PC-3 (cell line): ENCODE results near the gene ABCB8.

Source experiments
- CTCF ChIP-seq: fragments of 300-600 bp; sonication (generic); conservative IDR thresholded peaks from 2 replicates; pipeline ENCODE4 v1.5.1; 2017; ENCODE audit warnings: antibody characterized with exemption, low read depth, mild to moderate bottlenecking, low read length
- EZH2 ChIP-seq: fragments of 300-600 bp; sonication (generic); IDR thresholded peaks from one replicate; pipeline ENCODE4 v1.6.1; 2017; ENCODE audit warnings: antibody characterized with exemption, mild to moderate bottlenecking, low read length; ENCODE audit not compliant: unreplicated experiment
- EZH2phosphoT487 ChIP-seq: fragments of 300-600 bp; sonication (generic); IDR thresholded peaks from 2 replicates; pipeline ENCODE4 v1.6.1; 2018; ENCODE audit warnings: mild to moderate bottlenecking, antibody characterized with exemption, low read length, borderline replicate concordance

GRCh38 chr7:151016505-151016904, 11.7 kb upstream of the ABCB8 start:
- TF ChIP-seq CTCF (no peak), EZH2 (no peak), EZH2phosphoT487 (no peak)
